ENCODE data around the gene TTC28. TPM values are rescaled to one million over a fixed set of nuclear protein-coding genes. Genes with fewer than 3 reads are reported as not detected.

TTC28 gene
- total and polyA plus RNA-seq, 10 of the 15 experiments (the other 5 are each of a cell fraction or from before 2014, with no cell fraction given) = 0.15 to 8.4 (median 1.4) TPM

DNA sequence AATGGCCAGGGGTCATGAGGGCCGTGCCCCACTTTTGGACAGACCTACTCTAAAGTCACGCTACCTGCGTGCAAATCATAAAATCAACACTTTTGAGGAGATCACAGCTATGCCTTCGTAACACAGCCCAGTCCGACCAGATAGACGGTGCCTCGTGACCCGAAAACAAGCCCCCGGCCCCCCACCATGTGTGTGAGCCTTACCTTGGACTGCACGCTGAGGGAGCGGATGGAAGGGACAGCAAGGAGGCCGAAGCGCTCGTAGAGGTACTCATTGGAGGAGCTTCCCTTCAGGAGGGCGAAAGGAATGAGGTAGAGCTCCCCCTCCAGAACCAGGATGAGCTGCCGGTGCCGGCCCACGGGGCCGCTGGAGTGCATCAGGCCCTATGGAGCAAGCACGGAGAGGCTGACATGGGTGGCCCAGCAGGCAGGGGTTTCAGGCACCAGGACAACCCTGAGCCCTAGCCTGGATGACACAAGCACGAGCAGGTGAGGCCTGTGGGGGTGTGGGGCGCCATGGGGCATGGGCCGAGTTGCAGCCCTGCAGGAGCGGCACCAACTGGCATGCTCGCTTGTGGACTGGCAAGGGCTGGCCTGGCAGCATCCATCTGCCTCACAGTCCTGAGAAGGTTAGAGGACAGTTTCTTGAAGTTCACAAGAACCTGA is 678.3 kb downstream of the TTC28 start:
- no peaks in the 10 kb centered on the region for H3K4me1 ChIP-seq (ENCODE audit: control insufficient read depth, insufficient read depth, low read length)
- SMC1A ChIA-PET (ENCODE audit: uncharacterized antibody, unreplicated experiment) = no interaction called here
- no peaks in the 10 kb centered on the region for H3K27me3 ChIP-seq (replicated peaks in 1 of 2; ENCODE audit: control insufficient read depth in 2 of 2, insufficient read depth in 2 of 2, low read length in 1 of 2)
- DNase-seq (ENCODE audit: low read depth, low spot score) = no peak
- no peak overlapping the region for H3K9ac ChIP-seq (ENCODE audit: control insufficient read depth, insufficient read depth, low read length)
- no peak for FAIRE-seq
- RAD21 ChIA-PET (ENCODE audit: unreplicated experiment) = interaction anchor here (1.2 kb wide), 1 partner anchor 82 kb away, joined by 3 read pairs; no protein-coding TSS in a partner anchor
- BruUV-seq (replicated peaks) = no TSS peak
- no peak overlapping the region for H3K27ac ChIP-seq (ENCODE audit: control insufficient read depth, insufficient read depth)
- intact Hi-C loops (cut with micrococcal nuclease; ENCODE audit: unreplicated experiment) = no loop called here
- WGBS (ENCODE audit: insufficient coverage, insufficient replicate concordance, low lambda C conversion rate, missing lambda C conversion rate) = 55% methylated on average over 25 of the region's 25 CpGs
- no peak overlapping the region for H3K4me2 ChIP-seq (ENCODE audit: control insufficient read depth, insufficient read depth)
- no peaks in the 10 kb centered on the region for H3K79me2 ChIP-seq (ENCODE audit: control insufficient read depth, insufficient read depth, low read length)
- no peaks in the 10 kb centered on the region for H3K36me3 ChIP-seq (ENCODE audit: control insufficient read depth in 2 of 2, insufficient read depth in 2 of 2, low read length in 1 of 2)
- no peaks in the 10 kb centered on the region for H3K9me3 ChIP-seq (replicated peaks; ENCODE audit: control insufficient read depth, insufficient read depth, low read length)
- in situ Hi-C loops (cut with MboI) = loop anchor here (10.0 to 25.0 kb wide), 2 partner anchors 597 to 1239 kb away; no protein-coding TSS in a partner anchor
- POLR2A ChIA-PET = no interaction called here
- H4K20me1 ChIP-seq (ENCODE audit: control insufficient read depth, insufficient read depth) = no peaks in the 10 kb centered on the region; the same call in 1 of the 2 replicates
- CTCF ChIA-PET = interaction anchor here (0.9 kb wide), 1 partner anchor 118 kb away, joined by 3 read pairs; no protein-coding TSS in a partner anchor
- no peak for ATAC-seq
- H2AFZ ChIP-seq (ENCODE audit: control insufficient read depth, low read depth, low read length) = no peak overlapping the region
- H3K4me3 ChIP-seq = no peak overlapping the region
- TF ChIP-seq CHD2 (IDR thresholded peaks at IDR 0.05; ENCODE audit: borderline replicate concordance, low read depth, low read length) = no peak
- no peak for TF ChIP-seq EED (IDR thresholded peaks at IDR 0.05; ENCODE audit: low read depth)
- TF ChIP-seq WRNIP1 (IDR thresholded peaks at IDR 0.05; ENCODE audit: borderline replicate concordance, low read depth, low read length) = no peak
- TF ChIP-seq, protein P1, sequence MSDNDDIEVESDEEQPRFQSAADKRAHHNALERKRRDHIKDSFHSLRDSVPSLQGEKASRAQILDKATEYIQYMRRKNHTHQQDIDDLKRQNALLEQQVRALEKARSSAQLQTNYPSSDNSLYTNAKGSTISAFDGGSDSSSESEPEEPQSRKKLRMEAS (IDR thresholded peaks at IDR 0.05; ENCODE audit: low read depth, low read length) = no peak
- no peak for TF ChIP-seq MYC (IDR thresholded peaks at IDR 0.05; ENCODE audit: insufficient read depth, insufficient read length, insufficient replicate concordance, low read length, severe bottlenecking)
- TF ChIP-seq CBX5 (IDR thresholded peaks at IDR 0.05; ENCODE audit: low read depth) = no peak
- TF ChIP-seq, protein P2, sequence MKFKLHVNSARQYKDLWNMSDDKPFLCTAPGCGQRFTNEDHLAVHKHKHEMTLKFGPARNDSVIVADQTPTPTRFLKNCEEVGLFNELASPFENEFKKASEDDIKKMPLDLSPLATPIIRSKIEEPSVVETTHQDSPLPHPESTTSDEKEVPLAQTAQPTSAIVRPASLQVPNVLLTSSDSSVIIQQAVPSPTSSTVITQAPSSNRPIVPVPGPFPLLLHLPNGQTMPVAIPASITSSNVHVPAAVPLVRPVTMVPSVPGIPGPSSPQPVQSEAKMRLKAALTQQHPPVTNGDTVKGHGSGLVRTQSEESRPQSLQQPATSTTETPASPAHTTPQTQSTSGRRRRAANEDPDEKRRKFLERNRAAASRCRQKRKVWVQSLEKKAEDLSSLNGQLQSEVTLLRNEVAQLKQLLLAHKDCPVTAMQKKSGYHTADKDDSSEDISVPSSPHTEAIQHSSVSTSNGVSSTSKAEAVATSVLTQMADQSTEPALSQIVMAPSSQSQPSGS (IDR thresholded peaks at IDR 0.05; ENCODE audit: low read length) = no peak
- no peak for TF ChIP-seq ZNF384 (IDR thresholded peaks at IDR 0.05; ENCODE audit: borderline replicate concordance, low read depth, low read length)
- no peak for TF ChIP-seq SREBF1 (IDR thresholded peaks at IDR 0.05; ENCODE audit: low read length)
- no peak for TF ChIP-seq POLR2A (IDR thresholded peaks at IDR 0.05; ENCODE audit: low read depth, low read length)
- no peak for TF ChIP-seq BRCA1 (IDR thresholded peaks at IDR 0.05; ENCODE audit: low read depth, low read length)
- TF ChIP-seq CBFB (IDR thresholded peaks at IDR 0.05; ENCODE audit: low read depth) = no peak
- no peak for TF ChIP-seq ZSCAN29 (IDR thresholded peaks at IDR 0.05)
- TF ChIP-seq POLR2AphosphoS5 (IDR thresholded peaks at IDR 0.05; ENCODE audit: low read length) = no peak
- TF ChIP-seq, protein P3, sequence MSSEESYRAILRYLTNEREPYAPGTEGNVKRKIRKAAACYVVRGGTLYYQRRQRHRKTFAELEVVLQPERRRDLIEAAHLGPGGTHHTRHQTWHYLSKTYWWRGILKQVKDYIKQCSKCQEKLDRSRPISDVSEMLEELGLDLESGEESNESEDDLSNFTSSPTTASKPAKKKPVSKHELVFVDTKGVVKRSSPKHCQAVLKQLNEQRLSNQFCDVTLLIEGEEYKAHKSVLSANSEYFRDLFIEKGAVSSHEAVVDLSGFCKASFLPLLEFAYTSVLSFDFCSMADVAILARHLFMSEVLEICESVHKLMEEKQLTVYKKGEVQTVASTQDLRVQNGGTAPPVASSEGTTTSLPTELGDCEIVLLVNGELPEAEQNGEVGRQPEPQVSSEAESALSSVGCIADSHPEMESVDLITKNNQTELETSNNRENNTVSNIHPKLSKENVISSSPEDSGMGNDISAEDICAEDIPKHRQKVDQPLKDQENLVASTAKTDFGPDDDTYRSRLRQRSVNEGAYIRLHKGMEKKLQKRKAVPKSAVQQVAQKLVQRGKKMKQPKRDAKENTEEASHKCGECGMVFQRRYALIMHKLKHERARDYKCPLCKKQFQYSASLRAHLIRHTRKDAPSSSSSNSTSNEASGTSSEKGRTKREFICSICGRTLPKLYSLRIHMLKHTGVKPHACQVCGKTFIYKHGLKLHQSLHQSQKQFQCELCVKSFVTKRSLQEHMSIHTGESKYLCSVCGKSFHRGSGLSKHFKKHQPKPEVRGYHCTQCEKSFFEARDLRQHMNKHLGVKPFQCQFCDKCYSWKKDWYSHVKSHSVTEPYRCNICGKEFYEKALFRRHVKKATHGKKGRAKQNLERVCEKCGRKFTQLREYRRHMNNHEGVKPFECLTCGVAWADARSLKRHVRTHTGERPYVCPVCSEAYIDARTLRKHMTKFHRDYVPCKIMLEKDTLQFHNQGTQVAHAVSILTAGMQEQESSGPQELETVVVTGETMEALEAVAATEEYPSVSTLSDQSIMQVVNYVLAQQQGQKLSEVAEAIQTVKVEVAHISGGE (CRISPR knock-in tag; IDR thresholded peaks at IDR 0.05) = no peak
- no peak for TF ChIP-seq USF2 (IDR thresholded peaks at IDR 0.05; ENCODE audit: borderline replicate concordance, low read depth, low read length)
- no peak for TF ChIP-seq ATF3 (IDR thresholded peaks at IDR 0.05; ENCODE audit: borderline replicate concordance, extremely low read depth, low read depth, low read length)

Data from GM12878 (cell line).